ENCODE results near the gene SPINK6.

The SPINK6 gene

DNA sequence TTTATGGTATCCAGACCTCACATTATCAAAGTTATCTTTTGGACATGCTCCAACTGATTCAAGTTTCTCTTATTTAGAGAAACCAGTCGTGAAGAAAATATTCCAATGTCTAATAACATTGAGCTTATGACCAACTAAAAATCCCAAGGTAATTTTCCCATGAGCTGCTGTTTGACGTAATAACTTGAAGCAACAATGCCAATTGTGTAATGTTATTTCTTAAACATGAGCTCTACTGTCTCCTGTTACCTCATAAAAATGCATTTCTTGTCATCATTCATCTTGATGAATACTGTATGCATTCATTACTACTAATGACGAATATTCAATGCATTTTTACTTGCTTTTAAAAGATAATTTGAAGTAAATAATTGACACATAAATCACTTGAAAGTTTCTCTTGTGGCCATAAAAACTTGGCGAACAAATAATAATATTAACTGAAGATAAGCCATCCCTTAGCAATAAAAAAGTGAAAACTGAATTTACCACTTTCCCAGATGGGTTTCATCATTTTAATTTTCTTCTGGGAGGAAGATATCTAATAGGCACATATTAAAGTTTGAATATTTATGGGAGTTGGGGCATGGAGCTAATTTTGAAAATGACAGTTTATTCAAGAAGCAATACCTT lies 35.1 kb downstream of the SPINK6 start:
- Histone ChIP-seq H3K79me2 (ENCODE audit: insufficient read depth, low read length) (no peaks in the 10 kb centered on the region), H3K4me2 (ENCODE audit: low read depth, low read length, poor library complexity, severe bottlenecking) (no peak overlapping the region), H3F3A (ENCODE audit: low read depth) (no peaks in the 10 kb centered on the region), H3K4me3 (ENCODE audit: low read length, poor library complexity, severe bottlenecking) (no peak overlapping the region), H3K36me3 (ENCODE audit: insufficient read depth, low read length) (no peaks in the 10 kb centered on the region), H3K27me3 (ENCODE audit: insufficient read depth, low read length, poor library complexity, severe bottlenecking) (no peaks in the 10 kb centered on the region), H2AFZ (ENCODE audit: low read length) (no peak overlapping the region), H3K9ac (ENCODE audit: low read depth, low read length, poor library complexity, severe bottlenecking) (no peak overlapping the region), H3K4me1 (ENCODE audit: insufficient read depth, low read length, poor library complexity, severe bottlenecking) (no peaks in the 10 kb centered on the region), H4K20me1 (ENCODE audit: insufficient read depth, low read length, poor library complexity, severe bottlenecking) (no peaks in the 10 kb centered on the region), H3K9me3 (ENCODE audit: insufficient read depth, low read depth, low read length) (no peaks in the 10 kb centered on the region), H3K9me2 (replicated peaks; ENCODE audit: low read depth, low read length) (no peaks in the 10 kb centered on the region)
- TF ChIP-seq, protein P1, sequence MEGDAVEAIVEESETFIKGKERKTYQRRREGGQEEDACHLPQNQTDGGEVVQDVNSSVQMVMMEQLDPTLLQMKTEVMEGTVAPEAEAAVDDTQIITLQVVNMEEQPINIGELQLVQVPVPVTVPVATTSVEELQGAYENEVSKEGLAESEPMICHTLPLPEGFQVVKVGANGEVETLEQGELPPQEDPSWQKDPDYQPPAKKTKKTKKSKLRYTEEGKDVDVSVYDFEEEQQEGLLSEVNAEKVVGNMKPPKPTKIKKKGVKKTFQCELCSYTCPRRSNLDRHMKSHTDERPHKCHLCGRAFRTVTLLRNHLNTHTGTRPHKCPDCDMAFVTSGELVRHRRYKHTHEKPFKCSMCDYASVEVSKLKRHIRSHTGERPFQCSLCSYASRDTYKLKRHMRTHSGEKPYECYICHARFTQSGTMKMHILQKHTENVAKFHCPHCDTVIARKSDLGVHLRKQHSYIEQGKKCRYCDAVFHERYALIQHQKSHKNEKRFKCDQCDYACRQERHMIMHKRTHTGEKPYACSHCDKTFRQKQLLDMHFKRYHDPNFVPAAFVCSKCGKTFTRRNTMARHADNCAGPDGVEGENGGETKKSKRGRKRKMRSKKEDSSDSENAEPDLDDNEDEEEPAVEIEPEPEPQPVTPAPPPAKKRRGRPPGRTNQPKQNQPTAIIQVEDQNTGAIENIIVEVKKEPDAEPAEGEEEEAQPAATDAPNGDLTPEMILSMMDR (conservative IDR thresholded peaks at IDR 0.05; ENCODE audit: low read length), result no peak
- no peak for TF ChIP-seq EZH2phosphoT487 (IDR thresholded peaks at IDR 0.05; ENCODE audit: borderline replicate concordance)

DNA sequence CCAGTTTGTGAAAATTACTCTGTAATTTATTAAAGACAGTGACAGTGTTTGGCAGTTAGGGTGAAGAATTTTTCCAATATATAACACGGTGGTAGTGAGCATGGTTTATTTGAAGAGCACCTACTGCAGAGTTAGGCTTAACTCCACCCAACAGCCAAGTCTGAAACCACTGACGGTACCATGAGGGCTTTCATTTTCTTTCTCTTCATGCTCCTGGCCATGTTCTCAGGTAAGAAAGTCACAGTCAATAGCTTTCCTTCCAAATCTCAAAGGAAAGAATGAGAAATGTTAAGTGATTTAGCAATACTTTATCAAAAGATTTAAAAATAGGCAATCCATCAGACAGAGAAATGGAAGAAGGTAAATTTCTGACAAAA lies 35.6 kb downstream of the SPINK6 start, which contains the start of gene MARCOL:
Gene MARCOL, plus strand, starts transcription at position 108 of the 377 bp plus-strand sequence. Its CDS starts 73 bp downstream, at position 181.
- H3K9me2 ChIP-seq (replicated peaks; ENCODE audit: low read depth, low read length), result no peaks in the 10 kb centered on the region
- H3K27me3 ChIP-seq (ENCODE audit: insufficient read depth, low read length, poor library complexity, severe bottlenecking), result no peaks in the 10 kb centered on the region
- no peak within 1 kb of the TSS for H3K4me3 ChIP-seq (ENCODE audit: low read length, poor library complexity, severe bottlenecking)
- H2AFZ ChIP-seq (ENCODE audit: low read length), result no peak within 1 kb of the TSS
- no peaks in the 10 kb centered on the region for H3K79me2 ChIP-seq (ENCODE audit: insufficient read depth, low read length)
- no peaks in the 10 kb centered on the region for H4K20me1 ChIP-seq (ENCODE audit: insufficient read depth, low read length, poor library complexity, severe bottlenecking)
- H3K9me3 ChIP-seq (ENCODE audit: insufficient read depth, low read depth, low read length), result no peaks in the 10 kb centered on the region
- no peak within 1 kb of the TSS for H3K9ac ChIP-seq (ENCODE audit: low read depth, low read length, poor library complexity, severe bottlenecking)
- no peaks in the 10 kb centered on the region for H3K36me3 ChIP-seq (ENCODE audit: insufficient read depth, low read length)
- no peak within 1 kb of the TSS for H3K4me2 ChIP-seq (ENCODE audit: low read depth, low read length, poor library complexity, severe bottlenecking)
- H3F3A ChIP-seq (ENCODE audit: low read depth), result no peaks in the 10 kb centered on the region
- no peak for TF ChIP-seq EZH2phosphoT487 (IDR thresholded peaks at IDR 0.05; ENCODE audit: borderline replicate concordance)
- TF ChIP-seq, protein P1 (conservative IDR thresholded peaks at IDR 0.05; ENCODE audit: low read length), result no peak
- no peaks in the 10 kb centered on the region for H3K4me1 ChIP-seq (ENCODE audit: insufficient read depth, low read length, poor library complexity, severe bottlenecking)

DNA sequence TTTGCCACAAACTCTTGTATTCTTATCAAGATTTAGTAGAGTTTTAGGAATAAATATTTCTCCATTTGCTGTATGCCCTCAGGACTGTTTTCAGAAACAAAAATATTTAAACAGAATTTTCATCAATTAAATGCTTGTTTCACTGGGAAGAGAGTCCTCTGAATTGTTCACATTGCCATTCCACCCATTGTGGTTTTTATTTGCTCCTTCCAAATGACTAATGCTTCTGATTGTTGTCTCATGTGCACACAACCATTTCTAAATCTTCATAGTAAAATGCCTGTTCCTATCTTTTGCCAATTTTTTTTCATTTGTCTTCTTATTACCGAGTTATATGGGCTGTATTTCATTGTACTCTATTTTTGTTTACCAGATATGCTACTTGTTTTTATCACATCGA lies 46.1 kb downstream of the SPINK6 start:
- Histone ChIP-seq H3K27me3 (ENCODE audit: insufficient read depth, low read length, poor library complexity, severe bottlenecking) (no peaks in the 10 kb centered on the region), H3K4me3 (ENCODE audit: low read length, poor library complexity, severe bottlenecking) (no peak overlapping the region), H3K36me3 (ENCODE audit: insufficient read depth, low read length) (no peaks in the 10 kb centered on the region), H3K4me1 (ENCODE audit: insufficient read depth, low read length, poor library complexity, severe bottlenecking) (no peaks in the 10 kb centered on the region), H4K20me1 (ENCODE audit: insufficient read depth, low read length, poor library complexity, severe bottlenecking) (no peaks in the 10 kb centered on the region), H3K79me2 (ENCODE audit: insufficient read depth, low read length) (no peaks in the 10 kb centered on the region), H2AFZ (ENCODE audit: low read length) (no peak overlapping the region), H3K9me2 (replicated peaks; ENCODE audit: low read depth, low read length) (no peaks in the 10 kb centered on the region), H3K9ac (ENCODE audit: low read depth, low read length, poor library complexity, severe bottlenecking) (no peak overlapping the region), H3K9me3 (ENCODE audit: insufficient read depth, low read depth, low read length) (no peaks in the 10 kb centered on the region), H3F3A (ENCODE audit: low read depth) (no peaks in the 10 kb centered on the region), H3K4me2 (ENCODE audit: low read depth, low read length, poor library complexity, severe bottlenecking) (no peak overlapping the region)
- TF ChIP-seq EZH2phosphoT487 (IDR thresholded peaks at IDR 0.05; ENCODE audit: borderline replicate concordance), result no peak
- TF ChIP-seq, protein P1 (conservative IDR thresholded peaks at IDR 0.05; ENCODE audit: low read length), result no peak
